ENCODE data around the gene TBC1D17.

DNA sequence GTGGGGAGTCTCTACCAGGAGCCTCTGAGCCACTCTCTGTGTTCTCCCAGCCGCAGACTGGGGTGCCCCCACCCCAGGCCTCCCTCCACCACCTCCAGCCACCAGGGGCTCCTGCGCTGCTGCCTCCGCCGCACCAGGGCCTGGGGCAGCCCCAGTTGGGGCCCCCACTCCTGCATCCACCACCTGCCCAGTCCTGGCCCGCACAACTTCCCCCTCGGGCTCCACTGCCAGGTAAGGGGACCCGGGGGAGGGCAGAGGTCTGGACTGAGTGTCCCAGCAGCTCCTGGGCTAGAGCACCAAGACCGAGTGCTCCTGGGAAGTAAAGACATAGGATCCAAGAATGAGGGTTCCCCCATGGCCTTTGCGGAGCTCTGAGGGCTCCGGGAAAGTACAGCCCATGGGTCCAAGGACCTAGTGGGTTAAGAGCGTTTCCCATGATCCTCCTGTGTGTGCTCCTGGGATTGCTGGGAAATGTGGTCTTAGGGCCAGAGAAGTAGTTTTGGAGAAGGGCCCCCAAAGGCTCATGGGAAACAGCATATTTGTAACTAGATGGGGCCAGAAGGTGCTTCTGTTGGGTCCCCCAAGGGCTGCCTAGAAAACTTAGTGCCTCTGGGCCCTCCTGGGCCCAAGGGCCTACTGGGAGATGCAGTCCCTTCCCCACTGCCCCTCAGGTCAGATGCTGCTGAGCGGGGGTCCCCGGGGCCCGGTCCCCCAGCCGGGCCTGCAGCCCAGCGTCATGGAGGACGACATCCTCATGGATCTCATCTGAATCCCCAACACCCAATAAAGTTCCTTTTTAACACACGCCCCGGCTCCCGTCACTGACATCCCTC is 41.1 kb upstream of the TBC1D17 start:
- TF ChIP-seq, protein P1, sequence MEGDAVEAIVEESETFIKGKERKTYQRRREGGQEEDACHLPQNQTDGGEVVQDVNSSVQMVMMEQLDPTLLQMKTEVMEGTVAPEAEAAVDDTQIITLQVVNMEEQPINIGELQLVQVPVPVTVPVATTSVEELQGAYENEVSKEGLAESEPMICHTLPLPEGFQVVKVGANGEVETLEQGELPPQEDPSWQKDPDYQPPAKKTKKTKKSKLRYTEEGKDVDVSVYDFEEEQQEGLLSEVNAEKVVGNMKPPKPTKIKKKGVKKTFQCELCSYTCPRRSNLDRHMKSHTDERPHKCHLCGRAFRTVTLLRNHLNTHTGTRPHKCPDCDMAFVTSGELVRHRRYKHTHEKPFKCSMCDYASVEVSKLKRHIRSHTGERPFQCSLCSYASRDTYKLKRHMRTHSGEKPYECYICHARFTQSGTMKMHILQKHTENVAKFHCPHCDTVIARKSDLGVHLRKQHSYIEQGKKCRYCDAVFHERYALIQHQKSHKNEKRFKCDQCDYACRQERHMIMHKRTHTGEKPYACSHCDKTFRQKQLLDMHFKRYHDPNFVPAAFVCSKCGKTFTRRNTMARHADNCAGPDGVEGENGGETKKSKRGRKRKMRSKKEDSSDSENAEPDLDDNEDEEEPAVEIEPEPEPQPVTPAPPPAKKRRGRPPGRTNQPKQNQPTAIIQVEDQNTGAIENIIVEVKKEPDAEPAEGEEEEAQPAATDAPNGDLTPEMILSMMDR (IDR thresholded peaks at IDR 0.05; ENCODE audit: low read depth, low read length), result no peak
- no peak for TF ChIP-seq EZH2phosphoT487 (IDR thresholded peaks at IDR 0.05; ENCODE audit: low read depth)
